ENCODE data around the gene PDZD4.

The PDZD4 gene

DNA sequence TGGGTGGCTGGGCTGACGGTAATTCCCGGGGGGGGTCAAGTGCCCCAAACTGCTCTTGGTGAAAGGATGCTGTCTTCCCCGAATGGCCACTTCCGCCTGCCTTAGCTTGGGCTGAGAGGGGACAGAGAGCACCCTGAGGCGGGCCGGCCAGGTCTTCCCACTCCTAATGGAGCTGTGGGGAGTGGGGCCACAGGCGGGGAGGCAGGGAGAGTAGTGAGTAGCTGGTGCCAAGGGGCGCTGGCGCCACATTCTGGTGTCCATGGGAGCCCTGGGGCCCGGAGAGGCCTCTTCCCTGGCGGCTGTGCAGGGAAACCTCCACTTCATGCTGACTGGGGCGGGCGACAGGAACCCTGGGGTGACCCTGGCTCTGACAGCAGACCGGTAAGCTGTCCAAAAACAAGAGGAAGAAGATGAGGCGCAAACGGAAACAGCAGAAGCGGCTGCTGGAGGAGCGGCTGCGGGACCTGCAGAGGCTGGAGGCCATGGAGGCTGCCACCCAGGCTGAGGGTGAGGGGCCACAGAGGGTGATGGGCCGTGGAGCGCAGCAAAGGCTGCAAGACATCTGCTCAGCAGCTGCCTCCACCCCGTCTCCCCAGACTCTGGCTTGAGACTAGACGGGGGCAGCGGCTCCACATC lies 46.8 kb downstream of the PDZD4 start:
- H4K5ac ChIP-seq (ENCODE audit: low read length) = no peak overlapping the region

GRCh38 chrX:153782871-153783270 lies 47.5 kb downstream of the PDZD4 start:
- H2BK120ac ChIP-seq (ENCODE audit: low read depth, low read length) = no peak overlapping the region
- no peaks in the 10 kb centered on the region for H3K27me3 ChIP-seq (ENCODE audit: insufficient read depth, low read length, poor library complexity)
- no peak overlapping the region for H3K56ac ChIP-seq (ENCODE audit: low read length)
- H3K4me1 ChIP-seq (ENCODE audit: control insufficient read depth, low read depth, low read length) = no peaks in the 10 kb centered on the region
- H2AK5ac ChIP-seq (ENCODE audit: low read length) = no peak overlapping the region
- WGBS (ENCODE audit: extremely low coverage, insufficient coverage, low lambda C conversion rate) = no CpG with 5 or more reads among the region's 14 CpGs
- no peaks in the 10 kb centered on the region for H3K79me1 ChIP-seq (ENCODE audit: low read length)
- no peak overlapping the region for H2BK15ac ChIP-seq (replicated peaks; ENCODE audit: low read depth)
- H3K36me3 ChIP-seq (ENCODE audit: control insufficient read depth, insufficient read depth, low read length) = no peaks in the 10 kb centered on the region
- no peak overlapping the region for H3K4me2 ChIP-seq (ENCODE audit: low read length)
- H3K27ac ChIP-seq (ENCODE audit: low read depth, low read length) = no peak overlapping the region
- no peak overlapping the region for H3K23ac ChIP-seq (ENCODE audit: low read length)
- H3K4ac ChIP-seq (ENCODE audit: low read depth, low read length) = no peak overlapping the region
- no peaks in the 10 kb centered on the region for H3K79me2 ChIP-seq (ENCODE audit: control insufficient read depth, insufficient read depth, low read length)
- no peak overlapping the region for H3K9ac ChIP-seq (ENCODE audit: low read length)
- no peak overlapping the region for H3K18ac ChIP-seq (ENCODE audit: low read length)
- no peak overlapping the region for H3K4me3 ChIP-seq (ENCODE audit: low read length)
- no peak overlapping the region for H4K8ac ChIP-seq (ENCODE audit: low read depth, low read length)
- H2BK5ac ChIP-seq (ENCODE audit: low read length) = no peak overlapping the region
- no peak overlapping the region for H4K5ac ChIP-seq (ENCODE audit: low read length)
- no peak for DNase-seq

More for the DNA sequence above, 46.8 kb downstream of the PDZD4 start:
- WGBS (ENCODE audit: extremely low coverage, insufficient coverage, low lambda C conversion rate) = no CpG with 5 or more reads among the region's 24 CpGs
- no peak overlapping the region for H3K23ac ChIP-seq (ENCODE audit: low read length)
- no peaks in the 10 kb centered on the region for H3K79me2 ChIP-seq (ENCODE audit: control insufficient read depth, insufficient read depth, low read length)
- H3K36me3 ChIP-seq (ENCODE audit: control insufficient read depth, insufficient read depth, low read length) = no peaks in the 10 kb centered on the region
- no peak overlapping the region for H2BK15ac ChIP-seq (replicated peaks; ENCODE audit: low read depth)
- no peak overlapping the region for H3K27ac ChIP-seq (ENCODE audit: low read depth, low read length)
- DNase-seq = no peak
- no peak overlapping the region for H2AK5ac ChIP-seq (ENCODE audit: low read length)
- H2BK5ac ChIP-seq (ENCODE audit: low read length) = no peak overlapping the region
- H2BK120ac ChIP-seq (ENCODE audit: low read depth, low read length) = no peak overlapping the region
- no peak overlapping the region for H3K9ac ChIP-seq (ENCODE audit: low read length)
- H3K79me1 ChIP-seq (ENCODE audit: low read length) = no peaks in the 10 kb centered on the region
- no peak overlapping the region for H3K4me3 ChIP-seq (ENCODE audit: low read length)
- no peak overlapping the region for H3K56ac ChIP-seq (ENCODE audit: low read length)
- no peak overlapping the region for H3K4ac ChIP-seq (ENCODE audit: low read depth, low read length)
- no peak overlapping the region for H4K8ac ChIP-seq (ENCODE audit: low read depth, low read length)
- no peaks in the 10 kb centered on the region for H3K27me3 ChIP-seq (ENCODE audit: insufficient read depth, low read length, poor library complexity)
- no peak overlapping the region for H3K4me2 ChIP-seq (ENCODE audit: low read length)
- no peaks in the 10 kb centered on the region for H3K4me1 ChIP-seq (ENCODE audit: control insufficient read depth, low read depth, low read length)
- no peak overlapping the region for H3K18ac ChIP-seq (ENCODE audit: low read length)

- Histone ChIP-seq H3K4me1 (ENCODE audit: control insufficient read depth, low read depth, low read length) (no peaks in the 10 kb centered on the region), H3K4me2 (ENCODE audit: low read length) (no peak overlapping the region), H3K18ac (ENCODE audit: low read length) (no peak overlapping the region), H3K27ac (ENCODE audit: low read depth, low read length) (no peak overlapping the region), H4K8ac (ENCODE audit: low read depth, low read length) (no peak overlapping the region), H3K79me2 (ENCODE audit: control insufficient read depth, insufficient read depth, low read length) (no peaks in the 10 kb centered on the region), H3K9ac (ENCODE audit: low read length) (no peak overlapping the region), H3K27me3 (ENCODE audit: insufficient read depth, low read length, poor library complexity) (no peaks in the 10 kb centered on the region), H3K4ac (ENCODE audit: low read depth, low read length) (no peak overlapping the region), H3K4me3 (ENCODE audit: low read length) (no peak overlapping the region), H3K23ac (ENCODE audit: low read length) (no peak overlapping the region), H2BK120ac (ENCODE audit: low read depth, low read length) (no peak overlapping the region), H3K56ac (ENCODE audit: low read length) (no peak overlapping the region), H2BK5ac (ENCODE audit: low read length) (no peak overlapping the region), H2BK15ac (replicated peaks; ENCODE audit: low read depth) (no peak overlapping the region), H4K5ac (ENCODE audit: low read length) (no peak overlapping the region), H3K79me1 (ENCODE audit: low read length) (no peaks in the 10 kb centered on the region), H3K36me3 (ENCODE audit: control insufficient read depth, insufficient read depth, low read length) (no peaks in the 10 kb centered on the region), H2AK5ac (ENCODE audit: low read length) (no peak overlapping the region)
- peak; percentile 23 for DNase-seq
- no CpG with 5 or more reads among the region's 11 CpGs for WGBS (ENCODE audit: extremely low coverage, insufficient coverage, low lambda C conversion rate)
Measured at GRCh38 chrX:153782313-153782712, 48.0 kb downstream of the PDZD4 start.

GRCh38 chrX:153781428-153782047 lies 48.8 kb downstream of the PDZD4 start:
- Histone ChIP-seq H3K4me1 (ENCODE audit: control insufficient read depth, low read depth, low read length) (no peaks in the 10 kb centered on the region), H3K4me2 (ENCODE audit: low read length) (no peak overlapping the region), H4K8ac (ENCODE audit: low read depth, low read length) (no peak overlapping the region), H3K79me2 (ENCODE audit: control insufficient read depth, insufficient read depth, low read length) (no peaks in the 10 kb centered on the region), H3K27me3 (ENCODE audit: insufficient read depth, low read length, poor library complexity) (no peaks in the 10 kb centered on the region), H2BK15ac (replicated peaks; ENCODE audit: low read depth) (no peak overlapping the region), H2AK5ac (ENCODE audit: low read length) (no peak overlapping the region), H3K79me1 (ENCODE audit: low read length) (no peaks in the 10 kb centered on the region), H2BK120ac (ENCODE audit: low read depth, low read length) (no peak overlapping the region), H3K56ac (ENCODE audit: low read length) (no peak overlapping the region), H2BK5ac (ENCODE audit: low read length) (no peak overlapping the region), H3K27ac (ENCODE audit: low read depth, low read length) (no peak overlapping the region), H3K9ac (ENCODE audit: low read length) (no peak overlapping the region), H4K5ac (ENCODE audit: low read length) (no peak overlapping the region), H3K23ac (ENCODE audit: low read length) (no peak overlapping the region), H3K18ac (ENCODE audit: low read length) (no peak overlapping the region), H3K36me3 (ENCODE audit: control insufficient read depth, insufficient read depth, low read length) (no peaks in the 10 kb centered on the region), H3K4ac (ENCODE audit: low read depth, low read length) (no peak overlapping the region), H3K4me3 (ENCODE audit: low read length) (no peak overlapping the region)
- DNase-seq = no peak
- WGBS (ENCODE audit: extremely low coverage, insufficient coverage, low lambda C conversion rate) = no CpG with 5 or more reads among the region's 24 CpGs

DNA sequence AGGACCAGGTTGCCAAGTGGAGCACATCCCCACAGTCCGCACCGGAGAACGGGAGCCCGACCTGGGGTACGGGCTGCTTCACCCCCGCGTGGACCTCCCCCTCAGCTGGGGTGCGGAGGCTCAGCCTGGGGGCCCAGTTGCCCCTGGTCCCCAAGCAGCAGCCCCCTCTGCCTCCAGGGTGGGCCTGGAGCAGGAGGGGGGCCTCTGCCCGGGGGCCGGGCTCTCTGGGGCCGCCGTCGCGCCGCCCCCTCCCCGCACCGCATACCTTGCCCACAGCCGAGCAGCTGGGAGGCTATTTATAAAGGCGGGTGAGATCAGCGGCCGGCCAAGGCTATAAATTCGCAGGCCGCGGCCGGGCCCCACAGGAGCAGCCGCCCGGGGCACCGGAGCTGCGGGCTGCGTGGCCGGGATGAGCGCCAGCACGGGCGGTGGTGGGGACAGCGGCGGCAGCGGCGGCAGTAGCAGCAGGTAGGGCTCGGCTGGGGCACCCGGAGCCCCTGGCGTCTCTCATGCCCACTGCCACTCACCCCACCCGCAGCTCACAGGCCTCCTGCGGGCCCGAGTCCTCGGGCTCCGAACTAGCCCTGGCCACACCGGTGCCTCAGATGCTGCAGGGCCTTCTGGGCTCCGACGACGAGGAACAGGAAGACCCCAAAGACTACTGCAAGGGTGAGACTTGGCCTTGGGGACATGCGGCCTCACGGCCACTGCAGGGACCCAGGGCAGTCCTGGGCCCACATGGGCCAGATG lies 49.5 kb downstream of the PDZD4 start, which contains the start of gene SRPK3:
Gene SRPK3, plus strand, starts transcription at position 364 of the 750 bp plus-strand sequence. Its CDS starts 46 bp downstream, at position 410.
- no peak within 1 kb of the TSS for H3K9ac ChIP-seq (ENCODE audit: low read length)
- no peaks in the 10 kb centered on the region for H3K4me1 ChIP-seq (ENCODE audit: control insufficient read depth, low read depth, low read length)
- WGBS (ENCODE audit: extremely low coverage, insufficient coverage, low lambda C conversion rate) = no CpG with 5 or more reads among the region's 52 CpGs
- H3K36me3 ChIP-seq (ENCODE audit: control insufficient read depth, insufficient read depth, low read length) = no peaks in the 10 kb centered on the region
- no peaks in the 10 kb centered on the region for H3K79me2 ChIP-seq (ENCODE audit: control insufficient read depth, insufficient read depth, low read length)
- no peak within 1 kb of the TSS for H3K4me2 ChIP-seq (ENCODE audit: low read length)
- no peak within 1 kb of the TSS for H2BK120ac ChIP-seq (ENCODE audit: low read depth, low read length)
- no peak within 1 kb of the TSS for H3K27ac ChIP-seq (ENCODE audit: low read depth, low read length)
- no peak within 1 kb of the TSS for H3K23ac ChIP-seq (ENCODE audit: low read length)
- no peak within 1 kb of the TSS for H3K4me3 ChIP-seq (ENCODE audit: low read length)
- H3K27me3 ChIP-seq (ENCODE audit: insufficient read depth, low read length, poor library complexity) = no peaks in the 10 kb centered on the region
- no peak within 1 kb of the TSS for H2BK5ac ChIP-seq (ENCODE audit: low read length)
- H2AK5ac ChIP-seq (ENCODE audit: low read length) = no peak within 1 kb of the TSS
- no peak within 1 kb of the TSS for H4K8ac ChIP-seq (ENCODE audit: low read depth, low read length)
- no peak within 1 kb of the TSS for H2BK15ac ChIP-seq (replicated peaks; ENCODE audit: low read depth)
- no peak for DNase-seq
- no peak within 1 kb of the TSS for H3K56ac ChIP-seq (ENCODE audit: low read length)
- no peak within 1 kb of the TSS for H4K5ac ChIP-seq (ENCODE audit: low read length)
- no peaks in the 10 kb centered on the region for H3K79me1 ChIP-seq (ENCODE audit: low read length)
- H3K4ac ChIP-seq (ENCODE audit: low read depth, low read length) = no peak within 1 kb of the TSS
- H3K18ac ChIP-seq (ENCODE audit: low read length) = no peak within 1 kb of the TSS
